CD4-positive, alpha-beta T cell (primary cell): ENCODE data around the gene MEX3A. TPM values are rescaled to one million over a fixed set of nuclear protein-coding genes. Genes with fewer than 3 reads are reported as not detected.

Experiments used
- ATAC-seq: fragments of 200-7000 bp; cut with Tn5 transposase; one replicate; pipeline ENCODE4 v1.10.0; 2022; ENCODE audit warnings: mild to moderate bottlenecking; ENCODE audit not compliant: poor library complexity
- CTCF ChIA-PET: fragments of 350-600 bp; sonication (Branson Sonifier 250); formaldehyde crosslinking; loops from one replicate; lab custom pipeline; 2021; ENCODE audit warnings: antibody characterized with exemption, inconsistent platforms; lab: Charles Lee
- POLR2A ChIA-PET: fragments of 350-600 bp; sonication (Branson Sonifier 250); formaldehyde crosslinking; loops from one replicate; lab custom pipeline; 2021; ENCODE audit warnings: antibody characterized with exemption, inconsistent platforms; lab: Charles Lee
- DNase-seq, 14 experiments: peaks; one replicate each; pipeline ENCODE4 v3.0.0-alpha.2; 2013 to 2020; ENCODE audit warnings: mixed read lengths in 2 of 14
- H3K27ac ChIP-seq, 2 donors: one replicate each; pipeline versions ENCODE4 v1.5.1 to v1.7.0; 2013; ENCODE audit warnings: low read length in 2 of 2, low read depth in 1 of 2, mild to moderate bottlenecking in 1 of 2
- H3K27me3 ChIP-seq, 2 experiments: 1 replicate in 1 of 2; 2 replicates in 1 of 2; pipeline versions ENCODE4 v1.6.1 to v1.7.0; 2013; ENCODE audit warnings: low read length in 2 of 2, control low read depth in 1 of 2, mild to moderate bottlenecking in 1 of 2, moderate library complexity in 1 of 2; ENCODE audit not compliant: insufficient read depth in 2 of 2, control insufficient read depth in 1 of 2
- H3K36me3 ChIP-seq: one replicate; pipeline ENCODE4 v1.6.1; 2013; ENCODE audit warnings: low read length, control low read depth; ENCODE audit not compliant: insufficient read depth
- H3K4me1 ChIP-seq: one replicate; pipeline ENCODE4 v1.6.1; 2013; ENCODE audit warnings: low read length, control low read depth; ENCODE audit not compliant: insufficient read depth
- H3K4me3 ChIP-seq: one replicate; pipeline ENCODE4 v1.5.1; 2013; ENCODE audit warnings: mild to moderate bottlenecking, low read length, moderate library complexity
- H3K9me3 ChIP-seq, 2 experiments: 1 replicate in 1 of 2; 2 replicates in 1 of 2; pipeline versions ENCODE4 v1.6.1 to v1.7.0; 2013; ENCODE audit warnings: low read length in 2 of 2, mild to moderate bottlenecking in 2 of 2, control low read depth in 1 of 2, moderate library complexity in 1 of 2; ENCODE audit not compliant: control insufficient read depth in 1 of 2, insufficient read depth in 1 of 2
- H3K27ac Mint-ChIP-seq: one replicate; pipeline ENCODE4 v1.8.0; 2020; ENCODE audit warnings: mixed read lengths
- H3K27me3 Mint-ChIP-seq: one replicate; pipeline ENCODE4 v1.8.0; 2021; ENCODE audit warnings: mixed read lengths
- H3K36me3 Mint-ChIP-seq: one replicate; pipeline ENCODE4 v1.8.0; 2021; ENCODE audit warnings: low read depth, mixed read lengths
- H3K4me1 Mint-ChIP-seq: one replicate; pipeline ENCODE4 v1.8.0; 2021; ENCODE audit warnings: low read depth, mixed read lengths
- H3K4me3 Mint-ChIP-seq: one replicate; pipeline ENCODE4 v1.8.0; 2020; ENCODE audit warnings: mild to moderate bottlenecking, mixed read lengths
- H3K9me3 Mint-ChIP-seq: one replicate; pipeline ENCODE4 v1.8.0; 2020; ENCODE audit warnings: mixed read lengths
- intact Hi-C, 2 experiments: fragments of 100-400 bp; cut with DNase I in 1 of 2; cut with micrococcal nuclease in 1 of 2; formaldehyde crosslinking; loops; one replicate each; pipeline versions ENCODE4 v1.15.1 to v1.9.0; 2023 to 2025; cut with DNase I, micrococcal nuclease
- total RNA-seq, 174 experiments: library from RNA in 2 of 174; stranded (reverse) in 2 of 174; gene quantifications; one replicate each; pipeline ENCODE4 v1.2.3 and lab custom pipeline; 2021 to 2026
- TF ChIP-seq, protein P1 (sequence below): fragments of 200-600 bp; IDR thresholded peaks from one replicate; pipeline ENCODE4 v1.8.0; 2022; ENCODE audit warnings: antibody characterized with exemption, mild to moderate bottlenecking

The MEX3A gene
- total RNA-seq, 2 experiments from 2014 or later = 0.27 to 0.36 TPM

DNA sequence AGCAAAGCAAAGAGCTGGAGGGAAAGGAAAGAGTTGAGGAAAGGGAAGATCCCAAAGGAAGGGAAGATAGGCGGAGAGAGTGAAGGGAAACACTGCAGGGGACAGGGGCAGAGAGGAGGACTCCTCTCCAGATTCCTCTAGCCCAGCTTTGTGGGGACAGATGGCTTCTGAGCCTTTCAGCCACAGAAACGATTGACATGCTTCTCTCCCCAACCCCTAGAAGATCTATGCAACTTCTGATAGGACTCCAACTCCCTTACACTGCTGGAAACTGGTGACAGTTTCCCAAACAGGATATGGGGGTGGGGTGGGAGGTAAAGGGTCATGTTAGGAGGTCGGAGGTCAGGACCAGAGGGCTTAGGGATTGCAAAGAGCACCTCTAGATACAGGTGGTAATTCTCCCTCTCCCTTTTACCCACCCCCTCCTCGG is 6.5 kb downstream of the MEX3A start:
- TF ChIP-seq, protein P1, sequence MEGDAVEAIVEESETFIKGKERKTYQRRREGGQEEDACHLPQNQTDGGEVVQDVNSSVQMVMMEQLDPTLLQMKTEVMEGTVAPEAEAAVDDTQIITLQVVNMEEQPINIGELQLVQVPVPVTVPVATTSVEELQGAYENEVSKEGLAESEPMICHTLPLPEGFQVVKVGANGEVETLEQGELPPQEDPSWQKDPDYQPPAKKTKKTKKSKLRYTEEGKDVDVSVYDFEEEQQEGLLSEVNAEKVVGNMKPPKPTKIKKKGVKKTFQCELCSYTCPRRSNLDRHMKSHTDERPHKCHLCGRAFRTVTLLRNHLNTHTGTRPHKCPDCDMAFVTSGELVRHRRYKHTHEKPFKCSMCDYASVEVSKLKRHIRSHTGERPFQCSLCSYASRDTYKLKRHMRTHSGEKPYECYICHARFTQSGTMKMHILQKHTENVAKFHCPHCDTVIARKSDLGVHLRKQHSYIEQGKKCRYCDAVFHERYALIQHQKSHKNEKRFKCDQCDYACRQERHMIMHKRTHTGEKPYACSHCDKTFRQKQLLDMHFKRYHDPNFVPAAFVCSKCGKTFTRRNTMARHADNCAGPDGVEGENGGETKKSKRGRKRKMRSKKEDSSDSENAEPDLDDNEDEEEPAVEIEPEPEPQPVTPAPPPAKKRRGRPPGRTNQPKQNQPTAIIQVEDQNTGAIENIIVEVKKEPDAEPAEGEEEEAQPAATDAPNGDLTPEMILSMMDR = no peak
- H3K27ac ChIP-seq = no peak overlapping the region
- ATAC-seq (no peak), DNase-seq (no peak)
- ChIA-PET POLR2A (interaction anchor here (1.1 kb wide), 1 partner anchor 137 kb away, joined by 3 read pairs; the partner anchor contains the start of gene PMF1), CTCF (no interaction called here)
- no peaks in the 10 kb centered on the region for H3K4me1 ChIP-seq
- H3K4me1 Mint-ChIP-seq = no peaks in the 10 kb centered on the region
- no peaks in the 10 kb centered on the region for H3K9me3 Mint-ChIP-seq
- no peaks in the 10 kb centered on the region for H3K27me3 ChIP-seq
- H3K4me3 Mint-ChIP-seq = no peak overlapping the region
- no peak overlapping the region for H3K27ac Mint-ChIP-seq
- H3K36me3 ChIP-seq = no peaks in the 10 kb centered on the region
- H3K9me3 ChIP-seq = no peaks in the 10 kb centered on the region
- no peaks in the 10 kb centered on the region for H3K36me3 Mint-ChIP-seq
- intact Hi-C loops = no loop called here
- no peak overlapping the region for H3K4me3 ChIP-seq
- H3K27me3 Mint-ChIP-seq = peaks cover 4% of the 10 kb centered on the region

DNA sequence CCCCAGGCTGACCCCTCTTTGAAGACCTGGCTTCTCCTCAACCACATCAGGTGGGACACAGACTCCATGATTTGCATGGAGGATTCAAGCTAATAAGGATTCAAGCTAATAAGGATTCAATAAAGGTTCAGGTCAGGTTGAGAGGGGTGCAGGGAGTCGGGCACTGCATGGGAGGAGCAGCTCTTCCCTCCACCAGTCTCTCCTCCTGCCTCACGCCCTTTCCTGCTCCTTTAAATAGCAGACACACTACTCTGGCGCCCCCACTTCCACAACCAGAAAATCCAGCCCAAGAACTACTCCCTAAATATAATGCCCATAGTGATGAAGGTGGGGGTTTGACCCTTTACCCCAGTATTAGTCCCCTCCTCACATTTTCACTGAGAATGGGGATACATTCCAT is 7.1 kb downstream of the MEX3A start:
- no peak for ATAC-seq
- no peak overlapping the region for H3K4me3 Mint-ChIP-seq
- TF ChIP-seq, protein P1 = no peak
- H3K36me3 ChIP-seq = no peaks in the 10 kb centered on the region
- ChIA-PET POLR2A (no interaction called here), CTCF (no interaction called here)
- H3K4me1 ChIP-seq = no peaks in the 10 kb centered on the region
- H3K9me3 ChIP-seq = no peaks in the 10 kb centered on the region
- intact Hi-C loops = no loop called here
- no peak for DNase-seq
- H3K27me3 ChIP-seq = no peaks in the 10 kb centered on the region
- no peak overlapping the region for H3K27ac Mint-ChIP-seq
- no peaks in the 10 kb centered on the region for H3K36me3 Mint-ChIP-seq
- no peaks in the 10 kb centered on the region for H3K9me3 Mint-ChIP-seq
- H3K4me3 ChIP-seq = no peak overlapping the region
- H3K4me1 Mint-ChIP-seq = no peaks in the 10 kb centered on the region
- no peak overlapping the region for H3K27ac ChIP-seq
- H3K27me3 Mint-ChIP-seq = peaks cover 4% of the 10 kb centered on the region

DNA sequence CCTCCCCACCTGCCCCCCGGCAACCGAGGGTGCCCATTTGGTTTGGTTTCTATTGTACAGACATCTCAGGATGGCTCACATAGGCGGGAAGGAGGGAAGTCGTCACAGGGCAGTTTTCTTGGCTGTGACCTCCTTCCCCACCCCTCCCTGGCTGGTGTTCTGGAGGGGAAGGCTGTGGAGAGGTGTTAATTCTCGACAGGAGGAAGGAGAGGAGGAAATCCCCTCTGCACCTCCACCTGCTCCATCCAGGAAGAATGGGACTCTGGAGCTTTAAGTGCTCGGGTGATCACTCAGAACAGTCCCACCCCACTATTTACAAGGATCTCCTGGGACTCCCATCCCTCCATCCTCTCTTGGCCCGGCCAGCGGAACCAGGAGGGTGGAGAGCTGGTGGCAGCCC is 7.6 kb downstream of the MEX3A start:
- no peak overlapping the region for H3K4me3 ChIP-seq
- H3K27me3 ChIP-seq = no peaks in the 10 kb centered on the region
- DNase-seq (no peak), ATAC-seq (no peak)
- Mint-ChIP-seq H3K36me3 (no peaks in the 10 kb centered on the region), H3K27me3 (peaks cover 1% of the 10 kb centered on the region), H3K4me1 (no peaks in the 10 kb centered on the region), H3K27ac (no peak overlapping the region), H3K4me3 (no peak overlapping the region), H3K9me3 (no peaks in the 10 kb centered on the region)
- no peaks in the 10 kb centered on the region for H3K4me1 ChIP-seq
- intact Hi-C loops = no loop called here
- H3K36me3 ChIP-seq = no peaks in the 10 kb centered on the region
- ChIA-PET POLR2A (no interaction called here), CTCF (no interaction called here)
- TF ChIP-seq, protein P1 = no peak
- H3K27ac ChIP-seq = no peak overlapping the region
- no peaks in the 10 kb centered on the region for H3K9me3 ChIP-seq
